ENCODE results near the gene DNAJA1. TPM values are rescaled to one million over a fixed set of nuclear protein-coding genes. Genes with fewer than 3 reads are reported as not detected.

DNAJA1 gene
- total RNA-seq, 4 donors from 2014 or later = 81.8 to 118 (median 108) TPM

DNA sequence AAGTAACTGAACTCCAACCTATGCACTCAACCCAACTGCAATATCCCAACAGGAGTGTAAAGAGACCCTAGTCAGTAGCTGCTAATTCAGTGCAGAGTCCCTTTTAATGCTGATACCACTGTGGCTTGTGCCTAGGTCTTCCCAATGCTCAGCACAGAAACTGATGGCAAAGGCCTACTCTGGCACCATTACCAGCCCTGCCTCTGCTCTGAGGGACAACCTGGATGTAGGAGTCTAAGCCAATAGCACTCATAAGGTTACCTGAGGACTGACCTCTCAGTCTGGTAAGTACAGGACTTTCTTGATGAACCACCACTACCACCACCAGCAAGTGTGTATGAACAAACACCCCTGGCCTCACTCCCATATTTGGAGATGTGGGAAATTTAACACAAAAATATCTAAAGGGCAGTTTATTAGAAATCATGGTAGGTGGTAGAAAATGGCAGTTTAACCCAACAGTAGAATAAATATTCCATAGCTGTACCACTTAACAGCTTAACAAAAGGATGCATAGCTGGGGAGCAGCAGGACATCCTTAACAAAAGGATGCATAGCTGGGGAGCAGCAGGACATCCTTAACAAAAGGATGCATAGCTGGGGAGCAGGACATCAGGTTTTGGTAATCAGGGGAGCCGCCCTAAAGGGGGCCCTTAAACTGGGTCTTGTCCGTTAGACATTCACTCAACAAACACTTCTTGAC is 11.0 kb upstream of the DNAJA1 start:
- no peak for TF ChIP-seq POLR2A (IDR thresholded peaks at IDR 0.05)
- TF ChIP-seq, protein P1, sequence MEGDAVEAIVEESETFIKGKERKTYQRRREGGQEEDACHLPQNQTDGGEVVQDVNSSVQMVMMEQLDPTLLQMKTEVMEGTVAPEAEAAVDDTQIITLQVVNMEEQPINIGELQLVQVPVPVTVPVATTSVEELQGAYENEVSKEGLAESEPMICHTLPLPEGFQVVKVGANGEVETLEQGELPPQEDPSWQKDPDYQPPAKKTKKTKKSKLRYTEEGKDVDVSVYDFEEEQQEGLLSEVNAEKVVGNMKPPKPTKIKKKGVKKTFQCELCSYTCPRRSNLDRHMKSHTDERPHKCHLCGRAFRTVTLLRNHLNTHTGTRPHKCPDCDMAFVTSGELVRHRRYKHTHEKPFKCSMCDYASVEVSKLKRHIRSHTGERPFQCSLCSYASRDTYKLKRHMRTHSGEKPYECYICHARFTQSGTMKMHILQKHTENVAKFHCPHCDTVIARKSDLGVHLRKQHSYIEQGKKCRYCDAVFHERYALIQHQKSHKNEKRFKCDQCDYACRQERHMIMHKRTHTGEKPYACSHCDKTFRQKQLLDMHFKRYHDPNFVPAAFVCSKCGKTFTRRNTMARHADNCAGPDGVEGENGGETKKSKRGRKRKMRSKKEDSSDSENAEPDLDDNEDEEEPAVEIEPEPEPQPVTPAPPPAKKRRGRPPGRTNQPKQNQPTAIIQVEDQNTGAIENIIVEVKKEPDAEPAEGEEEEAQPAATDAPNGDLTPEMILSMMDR (IDR thresholded peaks at IDR 0.05) = no peak
- 81 to 85% methylated on average over 2 of the region's 2 CpGs for WGBS, 2 donors
- no peaks in the 10 kb centered on the region for H3K4me1 ChIP-seq
- no peaks in the 10 kb centered on the region for H3K36me3 ChIP-seq
- DNase-seq = no peak
- no peaks in the 10 kb centered on the region for H3K9me3 ChIP-seq
- no peak overlapping the region for H3K4me3 ChIP-seq (replicated peaks in 1 of 3)
- intact Hi-C loops (cut with DNase I) = no loop called here
- no peaks in the 10 kb centered on the region for H3K27me3 ChIP-seq
- no peak overlapping the region for H3K27ac ChIP-seq

DNA sequence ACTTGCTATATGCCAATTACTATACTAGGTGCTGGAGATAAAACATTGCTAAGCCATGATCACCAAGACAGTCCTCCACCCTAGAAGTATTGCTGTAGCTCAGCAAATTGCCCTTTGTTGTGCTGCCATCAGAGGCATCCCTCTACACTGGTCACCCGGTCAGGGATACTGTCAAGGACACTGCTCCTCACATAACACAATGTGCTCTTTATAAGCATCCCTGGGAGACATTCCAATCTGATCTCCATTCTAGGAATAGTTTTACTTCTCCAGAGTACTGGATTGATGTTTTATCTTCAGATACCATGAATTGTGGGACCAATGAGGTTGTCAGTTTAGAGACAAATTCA is 10.4 kb upstream of the DNAJA1 start:
- intact Hi-C loops (cut with DNase I) = no loop called here
- TF ChIP-seq, protein P1 (IDR thresholded peaks at IDR 0.05) = no peak
- TF ChIP-seq POLR2A (IDR thresholded peaks at IDR 0.05) = no peak

GRCh38 chr9:33017283-33018041 is 7.6 kb upstream of the DNAJA1 start:
- Histone ChIP-seq H3K4me1 (no peaks in the 10 kb centered on the region), H3K9me3 (no peaks in the 10 kb centered on the region), H3K36me3 (no peaks in the 10 kb centered on the region), H3K27ac (no peak overlapping the region), H3K4me3 (replicated peaks in 1 of 3) (no peak overlapping the region), H3K27me3 (no peaks in the 10 kb centered on the region)
- DNase-seq = no peak
- WGBS, 2 donors = 90 to 92% methylated on average over 6 of the region's 6 CpGs
- TF ChIP-seq, protein P1 (IDR thresholded peaks at IDR 0.05) = no peak
- TF ChIP-seq POLR2A (IDR thresholded peaks at IDR 0.05) = no peak
- intact Hi-C loops (cut with DNase I) = no loop called here

More for the DNA sequence above, 10.4 kb upstream of the DNAJA1 start:
- no peaks in the 10 kb centered on the region for H3K4me1 ChIP-seq
- no peaks in the 10 kb centered on the region for H3K36me3 ChIP-seq
- DNase-seq = no peak
- no peak overlapping the region for H3K27ac ChIP-seq
- 70 to 93% methylated on average over 1 of the region's 1 CpG for WGBS, 2 donors
- no peak overlapping the region for H3K4me3 ChIP-seq (replicated peaks in 1 of 3)
- H3K9me3 ChIP-seq = no peaks in the 10 kb centered on the region
- no peaks in the 10 kb centered on the region for H3K27me3 ChIP-seq

GRCh38 chr9:33019797-33020196 is 5.3 kb upstream of the DNAJA1 start:
- DNase-seq = no peak
- H3K27ac ChIP-seq = no peak overlapping the region
- 91 to 93% methylated on average over 21 to 25 of the region's 25 CpGs for WGBS, 2 donors
- TF ChIP-seq, protein P1 (IDR thresholded peaks at IDR 0.05) = no peak
- no peak for TF ChIP-seq POLR2A (IDR thresholded peaks at IDR 0.05)
- no peaks in the 10 kb centered on the region for H3K27me3 ChIP-seq
- no peaks in the 10 kb centered on the region for H3K36me3 ChIP-seq
- intact Hi-C loops (cut with DNase I) = no loop called here
- no peaks in the 10 kb centered on the region for H3K9me3 ChIP-seq
- peaks cover 9 to 12% of the 10 kb centered on the region in 2 donors for H3K4me1 ChIP-seq
- no peak overlapping the region for H3K4me3 ChIP-seq (replicated peaks in 1 of 3)

- no peak for DNase-seq
- Histone ChIP-seq H3K4me1 (peaks cover 19 to 20% of the 10 kb centered on the region in 2 donors), H3K4me3 (replicated peaks in 1 of 3) (no peak overlapping the region), H3K36me3 (no peaks in the 10 kb centered on the region), H3K27ac (no peak overlapping the region), H3K27me3 (no peaks in the 10 kb centered on the region), H3K9me3 (no peaks in the 10 kb centered on the region)
- no peak for TF ChIP-seq POLR2A (IDR thresholded peaks at IDR 0.05)
- TF ChIP-seq, protein P1 (IDR thresholded peaks at IDR 0.05) = no peak
- WGBS, 2 donors = 92 to 93% methylated on average over 3 of the region's 3 CpGs
- intact Hi-C loops (cut with DNase I) = no loop called here
Observed at GRCh38 chr9:33022303-33022702, 2.8 kb upstream of the DNAJA1 start.
